H9 (cell line): ENCODE results near the gene NPAS2. TPM values are rescaled to one million over a fixed set of nuclear protein-coding genes. Genes with fewer than 3 reads are reported as not detected.

Source experiments
- DNase-seq: peaks from one replicate; pipeline ENCODE4 v3.0.0-alpha.2; 2017
- H2AFZ ChIP-seq: one replicate; pipeline ENCODE4 v1.6.1; 2013; ENCODE audit warnings: mild to moderate bottlenecking, low read length, control low read depth, moderate library complexity
- H2AK5ac ChIP-seq: 2 replicates; pipeline ENCODE4 v1.6.1; 2013; ENCODE audit warnings: low read length, control low read depth, mixed read lengths; ENCODE audit not compliant: insufficient read length
- H2BK120ac ChIP-seq: one replicate; pipeline ENCODE4 v1.6.1; 2013; ENCODE audit warnings: low read depth, mild to moderate bottlenecking, low read length, control low read depth, inconsistent platforms; ENCODE audit not compliant: poor library complexity, severe bottlenecking
- H2BK12ac ChIP-seq: 2 replicates; pipeline ENCODE4 v1.6.1; 2013; ENCODE audit warnings: low read length, control low read depth, mixed read lengths, low read depth; ENCODE audit not compliant: insufficient read length
- H2BK15ac ChIP-seq: 2 replicates; pipeline ENCODE4 v1.6.1; 2013; ENCODE audit warnings: low read depth, low read length, control low read depth
- H2BK20ac ChIP-seq: one replicate; pipeline ENCODE4 v1.6.1; 2013; ENCODE audit warnings: low read depth, mild to moderate bottlenecking, low read length, control low read depth, inconsistent platforms; ENCODE audit not compliant: poor library complexity, severe bottlenecking
- H2BK5ac ChIP-seq: 2 replicates; pipeline ENCODE4 v1.6.1; 2013; ENCODE audit warnings: low read length, control low read depth, mixed read lengths; ENCODE audit not compliant: insufficient read length
- H3K14ac ChIP-seq: 2 replicates; pipeline ENCODE4 v1.6.1; 2013; ENCODE audit warnings: low read length, control low read depth; ENCODE audit not compliant: insufficient read depth
- H3K18ac ChIP-seq: 2 replicates; pipeline ENCODE4 v1.6.1; 2013; ENCODE audit warnings: low read depth, mild to moderate bottlenecking, mixed read lengths, low read length, control low read depth; ENCODE audit not compliant: insufficient read length
- H3K23ac ChIP-seq: 2 replicates; pipeline ENCODE4 v1.6.1; 2013; ENCODE audit warnings: low read length, control low read depth, mixed read lengths, low read depth; ENCODE audit not compliant: insufficient read length
- H3K23me2 ChIP-seq: 2 replicates; pipeline ENCODE4 v1.6.1; 2013; ENCODE audit warnings: low read depth, mild to moderate bottlenecking, mixed read lengths, low read length, control low read depth; ENCODE audit not compliant: insufficient read length, poor library complexity, severe bottlenecking
- H3K27ac ChIP-seq: 2 replicates; pipeline ENCODE4 v1.5.1; 2013; ENCODE audit warnings: low read length, control low read depth, mixed read lengths, low read depth; ENCODE audit not compliant: insufficient read length
- H3K27me3 ChIP-seq: 2 replicates; pipeline ENCODE4 v1.6.1; 2013; ENCODE audit warnings: low read length, control low read depth, inconsistent platforms; ENCODE audit not compliant: insufficient read depth
- H3K4ac ChIP-seq: 2 replicates; pipeline ENCODE4 v1.6.1; 2013; ENCODE audit warnings: low read depth, mild to moderate bottlenecking, control low read depth, inconsistent platforms, low read length, moderate library complexity
- H3K4me1 ChIP-seq: 2 replicates; pipeline ENCODE4 v1.6.1; 2013; ENCODE audit warnings: low read length, control low read depth, inconsistent platforms; ENCODE audit not compliant: insufficient read depth
- H3K4me2 ChIP-seq: 2 replicates; pipeline ENCODE4 v1.6.1; 2013; ENCODE audit warnings: low read length, control low read depth, mixed read lengths; ENCODE audit not compliant: insufficient read length, insufficient read depth
- H3K56ac ChIP-seq: 2 replicates; pipeline ENCODE4 v1.6.1; 2013; ENCODE audit warnings: low read depth, mild to moderate bottlenecking, mixed read lengths, low read length, control low read depth; ENCODE audit not compliant: insufficient read length
- H3K79me1 ChIP-seq: 2 replicates; pipeline ENCODE4 v1.6.1; 2013; ENCODE audit warnings: low read depth, mild to moderate bottlenecking, moderate library complexity, low read length, control low read depth, inconsistent platforms; ENCODE audit not compliant: insufficient read depth, poor library complexity, severe bottlenecking
- H3K79me2 ChIP-seq: 2 replicates; pipeline ENCODE4 v1.6.1; 2013; ENCODE audit warnings: low read length, control low read depth, inconsistent platforms; ENCODE audit not compliant: insufficient read depth
- H3K9ac ChIP-seq: 2 replicates; pipeline ENCODE4 v1.6.1; 2013; ENCODE audit warnings: low read length, control low read depth, mixed read lengths; ENCODE audit not compliant: insufficient read length; ENCODE audit errors: extremely low read depth
- H3K9me3 ChIP-seq: one replicate; pipeline ENCODE4 v1.6.1; 2013; ENCODE audit warnings: low read depth, low read length, inconsistent platforms; ENCODE audit not compliant: control insufficient read depth
- H3T11ph ChIP-seq: one replicate; pipeline ENCODE4 v1.6.1; 2013; ENCODE audit warnings: mild to moderate bottlenecking, low read length, control low read depth, inconsistent platforms
- H4K20me1 ChIP-seq: one replicate; pipeline ENCODE4 v1.6.1; 2013; ENCODE audit not compliant: control insufficient read depth, insufficient read length, insufficient read depth
- H4K5ac ChIP-seq: 2 replicates; pipeline ENCODE4 v1.6.1; 2013; ENCODE audit warnings: low read depth, mild to moderate bottlenecking, mixed read lengths, low read length, control low read depth; ENCODE audit not compliant: insufficient read length
- H4K8ac ChIP-seq: replicated peaks from 2 replicates; pipeline ENCODE4 v1.6.1; 2013; ENCODE audit warnings: low read length, control low read depth, mixed read lengths, low read depth; ENCODE audit not compliant: insufficient read length
- H4K91ac ChIP-seq: 2 replicates; pipeline ENCODE4 v1.6.1; 2013; ENCODE audit warnings: low read depth, mild to moderate bottlenecking, moderate library complexity, mixed read lengths, low read length, control low read depth; ENCODE audit not compliant: insufficient read length
- H3K27ac Mint-ChIP-seq, 3 experiments: 2 replicates in 2 of 3; 3 replicates in 1 of 3; pipeline ENCODE4 v1.8.0; 2020 to 2021; ENCODE audit warnings: mixed read lengths in 3 of 3, mild to moderate bottlenecking in 1 of 3, moderate library complexity in 1 of 3
- H3K27me3 Mint-ChIP-seq: 2 replicates; pipeline ENCODE4 v1.8.0; 2021; ENCODE audit warnings: low read depth, mild to moderate bottlenecking, moderate library complexity, mixed read lengths
- H3K36me3 Mint-ChIP-seq, 3 experiments: 2 replicates in 2 of 3; 3 replicates in 1 of 3; pipeline ENCODE4 v1.8.0; 2020 to 2021; ENCODE audit warnings: low read depth in 3 of 3, mixed read lengths in 3 of 3; ENCODE audit not compliant: insufficient read depth in 1 of 3
- H3K4me1 Mint-ChIP-seq, 2 experiments: 2 replicates each; pipeline ENCODE4 v1.8.0; 2020; ENCODE audit warnings: mixed read lengths in 2 of 2
- H3K4me3 Mint-ChIP-seq, 2 experiments: 2 replicates in 1 of 2; 3 replicates in 1 of 2; pipeline ENCODE4 v1.8.0; 2020 to 2021; ENCODE audit warnings: mild to moderate bottlenecking in 2 of 2, mixed read lengths in 2 of 2, moderate library complexity in 1 of 2
- H3K9me3 Mint-ChIP-seq, 2 experiments: 2 replicates in 1 of 2; 3 replicates in 1 of 2; pipeline ENCODE4 v1.8.0; 2020; ENCODE audit warnings: mild to moderate bottlenecking in 2 of 2, mixed read lengths in 2 of 2, moderate library complexity in 1 of 2
- WGBS: extraction: QIAGEN DNeasy Blood & Tissue Kit; methylation state at CpG from one replicate; pipeline ENCODE4 v1.1.7; 2013; ENCODE audit warnings: missing lambda C conversion rate, low lambda C conversion rate, mixed read lengths; ENCODE audit not compliant: insufficient read length; ENCODE audit errors: extremely low coverage; 5-methylcytosine and 5-hydroxymethylcytosine counted together
- total RNA-seq: library from RNA; stranded (reverse); gene quantifications from 2 replicates; pipeline ENCODE4 v1.2.1, GENCODE V29; 2021
- TF ChIP-seq, protein P1 (sequence below): fragments of 200-600 bp; sonication (generic); conservative IDR thresholded peaks from 3 replicates; pipeline ENCODE4 v1.8.0; 2021; ENCODE audit warnings: antibody characterized with exemption, mild to moderate bottlenecking

Gene NPAS2
- total RNA-seq, 1 experiment from 2014 or later = 1.3 TPM

DNA sequence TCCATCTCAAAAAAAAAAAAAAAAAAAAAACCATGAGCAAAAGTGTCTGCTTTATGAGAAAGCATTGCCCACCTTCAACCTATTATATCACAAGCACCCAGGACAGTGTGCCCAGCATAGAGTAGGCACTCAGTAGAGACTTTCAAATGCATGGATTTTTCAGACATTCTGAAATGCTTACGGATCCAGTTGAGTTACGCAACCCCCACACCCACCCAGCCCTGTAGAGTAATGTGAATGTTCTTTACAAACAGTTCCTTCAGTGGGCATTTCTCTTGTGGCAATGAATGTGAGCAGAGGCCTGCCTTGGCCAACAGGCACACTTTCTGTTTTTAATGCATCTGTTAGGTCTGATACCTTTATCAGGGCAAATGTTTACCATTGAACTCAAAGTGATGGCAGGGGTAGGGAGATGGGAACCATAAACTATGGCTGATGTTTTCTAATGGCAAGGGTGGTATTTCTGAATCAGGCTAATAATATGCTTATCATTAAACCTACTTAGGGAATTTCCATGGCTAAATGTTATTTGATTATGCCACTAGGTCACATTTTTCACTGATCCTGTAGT, 117.1 kb downstream of the NPAS2 start:
- no peaks in the 10 kb centered on the region; the same call in 1 of the 2 replicates for H3K27me3 Mint-ChIP-seq
- Histone ChIP-seq H2AFZ (no peak overlapping the region), H4K91ac (no peak overlapping the region), H3K23ac (no peak overlapping the region), H3K18ac (no peak overlapping the region), H4K8ac (no peak overlapping the region), H3K27ac (no peak overlapping the region), H2BK120ac (no peak overlapping the region), H3K79me1 (no peaks in the 10 kb centered on the region), H3K4ac (no peak overlapping the region), H3K23me2 (no peaks in the 10 kb centered on the region), H2BK12ac (no peak overlapping the region), H3K9ac (no peak overlapping the region), H3T11ph (no peak overlapping the region), H2BK5ac (no peak overlapping the region), H2BK15ac (no peak overlapping the region), H3K79me2 (no peaks in the 10 kb centered on the region), H3K14ac (no peak overlapping the region), H2BK20ac (no peak overlapping the region), H4K5ac (no peak overlapping the region), H4K20me1 (no peaks in the 10 kb centered on the region), H3K4me1 (no peaks in the 10 kb centered on the region), H3K56ac (no peak overlapping the region), H3K27me3 (no peaks in the 10 kb centered on the region), H3K4me2 (no peak overlapping the region), H2AK5ac (no peak overlapping the region), H3K9me3 (no peaks in the 10 kb centered on the region)
- H3K9me3 Mint-ChIP-seq = no peaks in the 10 kb centered on the region
- TF ChIP-seq, protein P1, sequence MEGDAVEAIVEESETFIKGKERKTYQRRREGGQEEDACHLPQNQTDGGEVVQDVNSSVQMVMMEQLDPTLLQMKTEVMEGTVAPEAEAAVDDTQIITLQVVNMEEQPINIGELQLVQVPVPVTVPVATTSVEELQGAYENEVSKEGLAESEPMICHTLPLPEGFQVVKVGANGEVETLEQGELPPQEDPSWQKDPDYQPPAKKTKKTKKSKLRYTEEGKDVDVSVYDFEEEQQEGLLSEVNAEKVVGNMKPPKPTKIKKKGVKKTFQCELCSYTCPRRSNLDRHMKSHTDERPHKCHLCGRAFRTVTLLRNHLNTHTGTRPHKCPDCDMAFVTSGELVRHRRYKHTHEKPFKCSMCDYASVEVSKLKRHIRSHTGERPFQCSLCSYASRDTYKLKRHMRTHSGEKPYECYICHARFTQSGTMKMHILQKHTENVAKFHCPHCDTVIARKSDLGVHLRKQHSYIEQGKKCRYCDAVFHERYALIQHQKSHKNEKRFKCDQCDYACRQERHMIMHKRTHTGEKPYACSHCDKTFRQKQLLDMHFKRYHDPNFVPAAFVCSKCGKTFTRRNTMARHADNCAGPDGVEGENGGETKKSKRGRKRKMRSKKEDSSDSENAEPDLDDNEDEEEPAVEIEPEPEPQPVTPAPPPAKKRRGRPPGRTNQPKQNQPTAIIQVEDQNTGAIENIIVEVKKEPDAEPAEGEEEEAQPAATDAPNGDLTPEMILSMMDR = no peak
- no peak overlapping the region for H3K27ac Mint-ChIP-seq
- WGBS = no CpG with 5 or more reads among the region's 2 CpGs
- H3K36me3 Mint-ChIP-seq = no peaks in the 10 kb centered on the region
- no peak for DNase-seq
- H3K4me1 Mint-ChIP-seq = no peaks in the 10 kb centered on the region
- no peak overlapping the region for H3K4me3 Mint-ChIP-seq
